NCI-H460 (cell line): ENCODE data around the gene RUNX2. TPM values are rescaled to one million over a fixed set of nuclear protein-coding genes. Genes with fewer than 3 reads are reported as not detected.
"Not testable (repeated sequence)": the region's sequence is repeated elsewhere in the genome, so short reads cannot be mapped to it uniquely, and the experiment has no call there.

Experiments
- DNase-seq: peaks from one replicate; pipeline ENCODE4 v3.0.0-alpha.2; 2016; ENCODE audit warnings: low read depth; ENCODE audit errors: extremely low read depth
- total RNA-seq: library from RNA; depleted of rRNA; stranded (reverse); fragments of >200 nt; shearing (Covaris generic); gene quantifications from 2 replicates; pipeline ENCODE4 v1.2.3, GENCODE V29; 2014

Gene RUNX2
- total RNA-seq, 1 experiment from 2014 or later: 0.10 TPM

DNA sequence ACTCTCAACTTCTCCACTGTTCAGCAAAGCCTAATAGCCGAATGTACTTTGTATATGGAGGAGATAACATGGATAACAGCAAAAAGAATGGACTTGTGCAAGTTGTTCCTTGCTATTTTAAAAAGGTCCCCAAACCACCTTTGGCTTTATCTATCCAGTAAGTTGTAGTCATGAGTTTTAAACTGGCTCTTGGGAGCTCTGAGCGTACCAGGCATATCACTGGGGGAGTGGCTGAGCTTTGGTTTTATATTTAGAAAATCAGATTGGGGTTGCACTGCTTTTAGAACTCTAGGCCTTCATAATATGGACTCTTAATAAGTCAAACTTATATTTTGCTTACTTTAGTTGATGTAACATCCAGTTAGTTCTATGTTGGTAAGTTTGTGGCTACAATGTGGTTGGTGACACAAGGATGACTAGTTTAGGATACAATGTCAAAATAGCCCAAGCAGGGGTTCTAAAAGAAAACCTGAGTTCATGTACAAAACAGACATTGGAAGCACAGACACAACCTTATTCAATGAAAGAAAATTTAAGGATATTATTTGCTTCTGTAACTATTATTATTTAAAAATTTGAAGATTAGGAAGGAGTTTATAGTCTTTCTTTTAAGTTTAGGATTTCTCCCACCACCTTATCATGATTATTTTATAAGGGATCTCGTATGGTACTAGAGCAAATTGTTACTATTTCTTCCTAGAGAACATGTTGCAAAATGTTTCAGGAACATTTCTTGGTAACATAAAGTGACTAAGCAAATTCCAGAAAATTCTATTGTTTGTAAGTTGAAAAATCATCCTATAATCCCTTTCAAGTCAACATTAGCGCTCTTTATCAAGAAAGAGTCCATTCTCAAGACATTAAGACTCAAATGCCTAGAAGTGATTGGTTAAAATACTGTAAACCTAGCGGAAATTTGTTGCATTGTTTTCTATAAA is 215.4 kb downstream of the RUNX2 start:
- DNase-seq: no peak

GRCh38 chr6:45545416-45545815 is 217.3 kb downstream of the RUNX2 start:
- DNase-seq: no peak

GRCh38 chr6:45548657-45549515 is 220.8 kb downstream of the RUNX2 start:
- DNase-seq: no peak

DNA sequence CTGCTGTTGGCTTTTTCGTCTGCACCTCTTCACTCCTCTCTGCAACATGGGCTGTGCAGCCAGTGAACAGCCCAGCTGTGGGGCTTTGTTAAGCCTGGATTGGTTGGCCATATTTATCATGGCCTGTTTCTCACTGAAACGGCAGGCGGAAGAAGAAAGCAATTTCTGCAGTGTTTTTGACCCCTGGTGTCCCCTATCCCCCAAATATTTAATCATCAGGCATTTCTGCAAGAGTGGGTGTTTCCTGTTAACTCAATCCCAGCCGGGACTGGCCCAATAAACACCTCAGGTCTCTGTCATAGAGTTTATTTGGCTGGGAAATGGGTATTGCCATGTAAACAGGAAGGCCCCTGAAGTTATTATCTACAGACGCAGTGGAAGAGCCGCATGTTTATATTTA is 224.4 kb downstream of the RUNX2 start:
- DNase-seq: no peak

GRCh38 chr6:45553730-45554344 is 225.7 kb downstream of the RUNX2 start:
- DNase-seq: no peak

- no peak for DNase-seq
These were observed 226.5 kb downstream of the RUNX2 start for GRCh38 chr6:45554591-45554990.

GRCh38 chr6:45555981-45556771 is 228.0 kb downstream of the RUNX2 start:
- DNase-seq: no peak

DNA sequence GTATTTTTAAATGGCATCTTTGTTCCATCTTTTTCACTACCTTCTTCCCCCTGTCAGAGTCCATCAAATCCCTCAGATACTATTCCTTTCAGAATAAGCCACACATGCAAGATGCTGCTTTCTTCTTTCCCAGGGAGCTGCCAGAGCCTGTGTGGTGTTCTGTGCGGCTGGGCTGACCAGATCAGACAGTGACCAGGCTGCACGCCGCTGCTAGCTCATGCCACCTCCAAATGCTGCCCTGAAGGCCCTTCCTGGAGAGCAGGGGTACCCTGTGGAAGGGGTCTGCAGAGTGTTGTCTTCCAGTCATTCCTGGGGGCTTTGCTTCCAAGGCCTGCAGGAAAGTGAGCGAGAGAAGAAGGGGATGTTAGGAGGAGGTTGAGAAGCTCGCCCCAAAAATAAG is 228.7 kb downstream of the RUNX2 start:
- DNase-seq: no peak

- no peak for DNase-seq
These were observed 229.3 kb downstream of the RUNX2 start for GRCh38 chr6:45557454-45557853.

DNA sequence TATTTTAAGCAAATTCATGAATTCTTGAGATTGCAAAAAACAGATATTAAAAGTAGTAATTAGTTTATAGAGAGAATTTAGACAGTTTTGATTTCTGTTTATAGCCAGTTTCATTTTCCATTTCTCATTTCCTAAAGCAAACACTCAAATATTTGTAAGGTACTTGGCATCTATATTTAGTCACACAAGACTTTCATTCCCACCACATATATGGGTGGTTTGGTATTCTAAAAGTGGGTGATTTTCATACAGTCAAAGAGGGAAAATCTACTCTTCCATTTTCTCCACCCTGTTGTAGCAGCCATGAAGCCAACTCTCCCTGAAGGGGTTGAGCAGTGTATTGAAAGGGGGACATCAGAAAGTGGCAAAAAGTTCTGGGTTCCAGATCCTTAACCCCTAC is 230.7 kb downstream of the RUNX2 start:
- no peak for DNase-seq

DNA sequence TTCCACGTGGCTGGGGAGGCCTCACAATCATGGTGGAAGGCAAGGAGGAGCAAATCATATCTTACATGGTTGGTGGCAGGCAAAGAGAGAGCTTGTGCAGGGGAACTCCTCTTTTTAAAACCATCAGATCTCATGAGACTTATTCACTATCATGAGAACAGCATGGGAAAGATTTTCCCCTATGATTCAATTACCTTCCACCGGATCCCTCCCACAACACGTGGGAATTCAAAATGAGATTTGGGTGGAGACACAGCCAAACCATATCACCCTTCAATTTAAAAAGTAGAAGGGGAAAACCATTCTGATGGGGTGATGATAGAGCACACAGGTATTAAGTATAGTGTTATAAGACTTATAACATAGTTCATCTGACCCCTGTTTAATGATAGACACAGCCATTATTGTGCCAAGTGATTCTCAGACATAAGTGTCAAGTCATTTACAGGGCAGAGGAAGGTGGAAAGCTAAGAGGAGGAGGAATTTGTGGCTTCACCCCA is 232.2 kb downstream of the RUNX2 start:
- not testable (repeated sequence) for DNase-seq

DNA sequence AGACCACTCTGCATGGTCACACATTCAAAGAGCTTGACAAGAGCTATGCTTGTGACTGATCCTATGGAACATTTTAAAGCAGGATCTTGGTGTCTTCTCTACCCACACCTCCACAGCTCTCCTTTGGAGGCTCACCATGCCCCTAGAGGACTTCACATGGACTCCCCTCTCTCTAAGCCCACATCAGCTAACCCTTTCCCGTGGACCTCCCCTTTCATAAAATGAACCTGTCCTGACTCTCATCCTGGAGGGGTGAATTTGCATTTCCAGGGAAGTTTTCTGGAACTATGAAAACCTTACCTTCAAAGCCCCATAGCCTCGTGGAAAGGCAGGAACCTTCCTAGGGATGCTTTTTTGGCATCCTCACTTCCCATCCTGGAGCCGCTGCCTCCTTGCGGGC is 234.0 kb downstream of the RUNX2 start:
- no peak for DNase-seq

GRCh38 chr6:45563041-45563440 is 234.9 kb downstream of the RUNX2 start:
- no peak for DNase-seq

- DNase-seq: no peak
These were observed 235.7 kb downstream of the RUNX2 start for GRCh38 chr6:45563844-45564243.

GRCh38 chr6:45566882-45567281 is 238.8 kb downstream of the RUNX2 start:
- no peak for DNase-seq

GRCh38 chr6:45567879-45568278 is 239.7 kb downstream of the RUNX2 start:
- DNase-seq: no peak

GRCh38 chr6:45568626-45569025 is 240.5 kb downstream of the RUNX2 start:
- DNase-seq: no peak

DNA sequence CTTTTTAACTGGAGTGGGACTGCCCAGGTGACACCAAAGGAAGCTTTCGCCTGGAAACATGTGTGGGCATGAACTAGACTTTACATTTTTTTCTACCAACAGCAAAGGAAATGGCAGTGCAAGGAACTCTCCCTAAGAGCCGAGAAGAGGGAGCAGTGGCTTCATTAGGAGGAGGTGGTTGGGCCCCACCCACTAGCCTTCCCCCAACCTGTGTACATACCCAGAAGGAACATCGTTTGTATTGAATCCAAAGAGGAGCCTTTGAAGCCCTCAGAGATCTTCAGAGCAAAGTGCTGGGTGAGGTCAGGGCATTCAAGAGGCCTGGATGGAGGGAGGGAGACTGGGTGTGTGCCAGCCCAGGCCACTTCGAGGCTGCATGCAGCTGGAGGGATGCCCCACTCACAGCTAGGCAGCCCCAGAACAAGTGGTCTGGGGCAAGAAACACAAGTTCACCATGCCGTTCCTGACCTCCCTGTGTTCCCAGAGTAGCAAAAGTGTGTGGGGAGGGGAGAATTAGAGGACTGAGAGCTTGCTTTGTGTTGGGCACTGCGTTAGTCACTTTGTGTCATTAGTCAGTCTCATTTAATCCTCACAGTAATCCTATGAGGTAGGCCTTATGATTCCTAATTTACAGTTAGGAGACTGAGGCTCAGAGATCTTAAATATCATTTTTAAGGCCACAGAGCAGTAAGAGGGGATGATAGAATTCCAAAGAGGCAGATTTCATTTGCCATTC is 241.2 kb downstream of the RUNX2 start:
- no peak for DNase-seq

DNA sequence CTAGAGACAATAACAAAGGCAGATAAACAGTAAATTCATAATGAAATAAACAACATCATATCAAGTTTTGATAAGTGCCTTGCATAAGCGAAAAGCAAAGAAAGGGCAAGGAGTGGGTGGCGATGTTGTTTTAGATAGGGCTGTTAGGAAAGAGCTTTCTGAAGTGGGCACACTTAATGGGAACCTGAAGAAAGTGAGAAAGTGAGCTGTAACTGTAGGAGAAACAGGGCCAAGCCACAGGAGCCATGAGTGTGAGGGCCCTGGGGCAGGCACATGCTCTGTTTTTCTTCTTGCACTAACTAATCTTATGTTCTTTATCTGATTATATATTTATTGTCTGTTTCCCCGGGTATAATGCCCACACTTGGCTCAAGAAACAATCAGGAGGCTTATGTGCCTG is 243.0 kb downstream of the RUNX2 start:
- no peak for DNase-seq
